GM04504 (cell line): ENCODE data around the gene UPP2.
A peak's percentile ranks its signal among the peaks of the same experiment; 100 is the strongest.

Source experiments
- DNase-seq: peaks from one replicate; pipeline ENCODE4 v3.0.0-alpha.2; 2012; ENCODE audit warnings: low read depth

Gene UPP2

DNA sequence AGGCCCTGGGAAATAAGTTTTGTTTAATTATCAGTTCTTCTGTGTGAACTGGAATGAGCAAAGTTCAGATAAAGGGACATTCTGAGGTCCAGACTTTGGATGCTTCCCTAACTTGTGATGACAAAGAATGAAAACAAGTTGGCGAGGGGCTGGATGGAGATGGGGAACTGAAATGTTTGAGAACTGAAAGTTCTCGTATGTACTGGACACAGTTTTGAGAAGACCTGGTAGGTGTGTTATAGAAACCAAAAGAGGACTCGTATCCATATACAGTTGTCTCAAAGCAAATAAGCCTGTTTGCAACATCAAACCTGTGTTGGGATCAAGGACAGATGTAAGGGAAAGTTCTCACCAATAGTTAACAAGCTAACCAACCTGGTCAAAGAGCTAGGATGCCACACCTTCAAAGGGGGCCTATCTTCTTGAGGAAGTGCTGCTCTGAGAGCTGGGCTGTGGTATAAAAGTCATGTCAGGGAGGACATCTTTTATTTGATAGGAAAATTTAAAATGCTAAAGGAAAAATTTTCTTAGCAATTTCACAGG lies at the start of gene UPP2:
Gene UPP2 (plus strand): TSS at position 493 of the 543 bp plus-strand sequence. CDS start 188 bp downstream, outside the sequence.
- no peak for DNase-seq

DNA sequence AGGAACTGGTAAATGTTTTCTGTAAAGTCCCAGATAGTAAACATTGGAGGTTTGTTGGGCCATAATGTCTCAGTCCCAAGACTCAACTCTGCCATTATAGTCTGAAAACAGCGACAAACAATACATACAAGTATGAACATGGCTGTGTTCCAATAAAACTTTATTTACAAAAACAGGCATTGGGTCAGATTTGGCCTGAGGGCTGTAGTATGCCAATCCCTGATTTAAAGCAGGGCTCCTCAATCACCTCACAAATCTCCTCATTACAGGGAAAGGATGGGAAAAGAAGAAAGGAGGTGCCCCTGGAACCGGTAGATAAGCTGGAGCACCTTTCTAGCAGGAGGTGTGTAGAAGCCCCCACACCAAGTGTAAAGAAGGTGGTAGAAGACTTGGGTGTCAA lies 48.9 kb upstream of the UPP2 start:
- no peak for DNase-seq

DNA sequence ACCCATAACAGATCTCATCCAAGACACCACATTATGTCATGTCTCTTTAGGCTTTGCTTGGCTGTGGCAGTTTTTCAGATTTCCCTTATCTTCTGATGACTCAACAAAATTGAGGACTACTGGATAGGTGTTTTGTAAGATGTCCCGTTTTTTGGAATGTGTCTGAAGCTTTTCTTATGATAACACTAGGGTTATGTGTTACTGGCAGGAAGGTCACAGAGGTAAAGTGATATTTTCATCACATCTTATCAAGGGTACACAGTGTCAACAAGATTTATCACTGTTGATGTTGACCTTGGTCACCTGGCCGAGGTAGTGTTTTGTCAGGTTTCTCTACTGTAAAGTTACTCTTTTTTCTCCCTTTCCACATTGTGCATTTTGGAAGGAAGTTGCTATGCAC lies 44.8 kb upstream of the UPP2 start:
- DNase-seq = no peak

DNA sequence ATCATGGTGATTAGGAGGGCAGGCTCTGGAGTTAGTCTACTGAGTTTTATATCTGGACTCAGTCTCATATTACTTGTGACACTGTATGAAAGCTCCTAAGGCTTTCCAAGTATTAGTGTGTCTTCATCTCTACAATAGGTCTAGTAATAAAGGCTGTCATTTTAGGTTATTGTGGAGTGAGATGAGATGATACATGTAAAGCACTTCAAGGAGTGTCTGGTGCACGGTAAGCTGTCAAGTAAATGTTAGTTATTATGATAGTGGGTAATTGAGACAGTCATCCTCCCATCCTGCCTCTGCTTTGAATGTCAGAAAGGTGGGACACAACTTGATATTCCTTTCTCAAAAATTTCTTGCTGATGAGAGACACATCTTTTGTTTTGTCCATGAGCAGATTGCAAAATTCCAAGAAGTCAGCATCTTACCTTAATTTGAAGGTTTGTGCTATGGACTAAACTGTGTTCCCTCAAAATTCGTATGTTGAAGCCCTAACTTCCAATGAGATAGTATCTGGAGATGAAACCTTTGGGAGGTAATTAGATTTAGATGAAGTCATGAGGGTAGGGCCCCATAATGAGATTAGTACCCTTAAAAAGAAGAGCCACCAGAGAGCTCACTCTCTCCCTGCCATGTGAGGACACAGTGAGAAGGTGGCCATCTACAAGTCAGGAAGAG lies 41.4 kb upstream of the UPP2 start:
- DNase-seq = no peak

DNA sequence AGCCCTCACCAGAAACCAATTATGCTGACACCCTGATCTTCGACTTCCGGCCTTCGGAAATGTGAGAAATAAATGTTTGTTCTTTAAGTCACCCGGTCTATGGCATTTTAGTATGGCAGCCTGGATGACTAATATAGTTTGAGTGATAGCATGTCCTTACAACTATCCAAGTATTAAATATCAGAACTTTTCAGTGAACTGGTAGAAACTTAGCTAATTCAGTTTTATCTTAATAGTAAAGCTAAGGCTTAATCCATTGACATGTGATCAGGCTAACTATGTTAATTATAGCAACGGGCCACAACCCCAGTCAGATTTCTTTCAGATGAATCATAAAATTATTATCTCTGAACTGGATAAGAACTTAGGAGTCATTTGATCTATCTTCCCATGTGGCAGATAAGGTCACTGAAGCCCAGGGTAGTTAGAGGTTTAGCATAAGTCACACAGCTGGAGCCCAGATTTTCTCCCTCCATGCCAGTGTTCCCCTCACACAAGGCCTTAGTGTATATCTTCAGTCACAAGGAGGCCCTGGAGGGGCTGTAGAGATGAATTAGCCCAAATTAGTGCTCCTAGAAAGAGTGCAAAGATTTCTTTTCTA lies 40.7 kb upstream of the UPP2 start:
- peak; percentile 17 for DNase-seq

DNA sequence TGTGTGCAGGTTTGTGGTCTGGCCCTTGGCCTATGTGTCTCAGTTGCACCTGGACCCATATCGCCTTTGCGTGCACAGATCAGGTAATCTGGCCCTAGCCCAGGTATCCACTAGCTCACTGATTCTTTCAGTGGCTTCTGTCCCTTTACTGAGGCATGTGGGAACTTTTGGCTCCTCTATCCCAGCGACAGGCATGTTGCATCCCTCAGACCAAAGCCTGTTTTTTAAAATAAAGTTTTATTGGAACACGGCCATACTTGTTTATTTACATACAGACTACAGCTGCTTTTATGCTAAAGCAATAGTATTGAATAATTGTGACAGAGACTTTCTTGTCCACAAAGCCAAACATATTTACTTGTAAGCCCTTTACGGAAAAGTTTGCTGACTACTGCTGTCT lies 39.9 kb upstream of the UPP2 start:
- no peak for DNase-seq

DNA sequence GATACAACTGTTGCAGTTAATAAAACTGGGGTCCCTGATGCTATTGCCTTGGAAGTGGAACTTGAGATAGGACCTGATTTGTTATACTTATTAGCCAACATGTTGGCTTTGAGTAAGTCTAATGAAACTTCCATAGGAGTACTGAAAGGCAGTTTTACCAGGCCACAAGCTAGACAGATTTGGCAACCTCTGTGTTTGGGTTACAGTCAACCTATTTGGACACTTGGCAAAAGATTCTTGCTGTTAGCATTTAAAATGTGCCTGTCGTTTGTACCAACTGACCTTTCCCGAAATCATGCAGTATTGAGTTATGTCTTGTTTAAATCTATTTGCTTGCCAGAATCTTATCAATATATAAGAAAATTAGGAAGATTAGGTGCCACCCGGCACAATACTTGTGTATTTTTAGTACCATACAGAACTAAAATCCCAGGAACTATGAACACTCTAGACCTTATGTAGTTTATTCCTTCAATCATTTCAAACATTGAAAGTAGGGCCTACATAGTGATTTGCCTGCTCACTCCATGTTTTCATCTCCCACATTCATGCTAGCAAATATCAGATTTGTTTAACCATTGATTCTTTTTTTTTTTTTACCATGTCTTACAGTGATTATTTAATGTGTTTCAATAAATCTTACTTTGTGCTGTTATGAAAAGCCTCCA lies 35.5 kb upstream of the UPP2 start:
- no peak for DNase-seq

DNA sequence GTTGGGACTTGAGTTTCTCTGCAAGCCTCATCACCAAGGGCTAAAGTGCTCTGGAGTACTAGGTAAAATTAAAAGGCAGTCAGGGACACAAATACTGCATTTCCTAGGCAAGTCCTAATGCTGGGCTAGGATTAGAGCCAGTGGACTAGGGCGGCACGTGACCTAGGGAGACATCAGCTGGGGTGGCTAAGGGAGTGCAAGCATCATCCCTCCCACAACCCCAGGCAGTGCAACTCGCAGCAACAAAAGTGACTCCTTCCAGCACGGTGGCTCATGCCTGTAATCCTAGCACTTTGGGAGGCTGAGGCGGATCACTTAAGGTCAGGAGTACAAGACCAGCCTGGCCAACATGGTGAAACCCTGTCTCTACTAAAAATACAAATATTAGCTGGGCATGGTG lies 30.7 kb upstream of the UPP2 start:
- no peak for DNase-seq

DNA sequence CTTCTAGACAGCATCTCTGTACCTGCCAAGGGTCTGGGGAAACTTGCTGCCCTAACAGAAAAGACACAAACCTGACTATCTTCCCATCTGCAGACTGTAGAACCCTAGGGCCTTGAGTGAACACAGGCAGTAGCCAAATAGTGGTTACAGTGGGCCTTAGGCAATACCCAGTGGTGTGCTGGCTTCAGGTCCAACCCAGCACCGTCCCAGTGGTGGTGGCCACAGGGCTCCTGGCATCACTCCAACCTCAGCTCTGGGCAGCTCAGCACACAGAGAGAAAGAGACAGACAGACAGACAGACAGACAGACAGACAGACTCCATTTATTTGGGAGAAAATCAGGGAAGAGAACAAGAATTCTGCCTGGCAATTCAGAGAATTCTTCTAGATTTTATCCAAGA lies 29.3 kb upstream of the UPP2 start:
- no peak for DNase-seq

DNA sequence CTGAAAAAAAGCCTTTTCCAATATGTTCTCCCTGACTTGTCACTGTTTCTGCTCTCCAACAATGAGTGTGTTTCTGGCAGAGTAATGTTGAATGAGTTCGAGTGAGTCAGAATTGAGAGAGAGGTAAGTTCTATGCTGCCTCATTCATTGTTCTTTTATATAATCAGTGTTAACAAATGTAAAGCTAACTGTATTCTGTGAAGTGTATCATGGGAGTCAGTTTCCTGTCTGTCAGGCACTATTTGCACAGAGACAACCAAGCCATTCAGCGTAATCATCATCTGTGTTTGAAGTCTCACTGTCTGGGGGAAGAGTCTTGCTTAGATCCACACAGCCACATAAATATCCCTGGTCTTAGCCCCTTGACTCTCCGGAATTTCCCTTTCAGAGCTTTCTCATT lies 22.0 kb upstream of the UPP2 start:
- no peak for DNase-seq

DNA sequence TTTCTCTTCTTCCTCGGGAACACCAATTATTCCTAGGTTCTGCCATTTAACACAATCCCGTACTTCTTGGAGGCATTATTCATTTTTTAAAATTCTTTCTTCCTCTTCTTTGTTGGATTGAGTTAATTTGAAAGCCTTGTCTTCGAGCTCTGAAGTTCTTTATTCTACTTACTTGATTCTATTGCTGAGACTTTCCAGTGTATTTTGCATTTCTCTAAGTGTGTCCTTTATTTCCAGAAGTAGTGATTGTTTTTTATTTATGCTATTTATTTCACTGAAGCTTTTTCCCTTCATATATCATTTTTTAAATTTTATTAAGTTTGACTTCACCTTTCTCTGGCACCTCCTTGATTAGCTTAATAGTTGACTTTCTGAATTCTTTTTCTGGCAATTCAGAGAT lies 13.6 kb upstream of the UPP2 start:
- no peak for DNase-seq

DNA sequence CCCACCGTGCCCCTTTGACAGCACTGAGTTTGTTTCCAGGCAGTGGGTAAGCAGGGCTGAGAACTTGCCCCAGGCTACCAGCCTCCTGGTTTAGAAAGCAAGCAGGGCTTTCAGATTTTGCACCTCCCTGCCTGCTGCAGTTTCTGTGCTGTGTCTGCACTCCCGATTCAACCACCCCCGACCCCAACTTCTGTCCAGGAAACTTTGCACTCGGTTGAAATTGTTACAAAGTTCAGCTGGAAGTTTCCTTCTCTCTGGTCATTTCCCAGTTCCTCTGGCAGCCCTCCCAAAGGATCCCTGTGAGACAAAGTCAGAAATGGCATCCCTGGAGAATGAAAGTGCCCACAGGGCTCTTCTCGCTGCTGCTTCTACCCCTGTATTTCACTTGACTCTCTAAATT lies 12.4 kb upstream of the UPP2 start:
- DNase-seq = no peak

DNA sequence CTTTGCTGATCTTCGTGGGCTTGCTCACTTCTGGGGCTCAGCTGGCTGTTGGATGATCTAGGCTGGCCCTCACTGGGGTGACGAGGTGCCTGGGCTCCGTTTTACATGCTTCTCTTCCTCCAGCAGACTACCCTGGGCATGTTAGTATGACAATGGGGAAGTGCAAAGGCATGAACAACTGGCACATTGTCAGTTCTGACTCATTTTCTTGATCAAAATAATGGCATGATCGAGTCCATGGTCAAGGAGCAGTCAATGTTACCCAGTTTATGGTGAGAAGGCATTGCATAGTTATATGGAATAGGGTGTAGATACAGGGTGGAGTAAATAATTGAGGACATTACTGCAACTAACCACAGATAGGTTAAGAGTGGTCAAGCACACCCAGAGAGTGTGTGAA lies 10.0 kb upstream of the UPP2 start:
- DNase-seq = no peak

DNA sequence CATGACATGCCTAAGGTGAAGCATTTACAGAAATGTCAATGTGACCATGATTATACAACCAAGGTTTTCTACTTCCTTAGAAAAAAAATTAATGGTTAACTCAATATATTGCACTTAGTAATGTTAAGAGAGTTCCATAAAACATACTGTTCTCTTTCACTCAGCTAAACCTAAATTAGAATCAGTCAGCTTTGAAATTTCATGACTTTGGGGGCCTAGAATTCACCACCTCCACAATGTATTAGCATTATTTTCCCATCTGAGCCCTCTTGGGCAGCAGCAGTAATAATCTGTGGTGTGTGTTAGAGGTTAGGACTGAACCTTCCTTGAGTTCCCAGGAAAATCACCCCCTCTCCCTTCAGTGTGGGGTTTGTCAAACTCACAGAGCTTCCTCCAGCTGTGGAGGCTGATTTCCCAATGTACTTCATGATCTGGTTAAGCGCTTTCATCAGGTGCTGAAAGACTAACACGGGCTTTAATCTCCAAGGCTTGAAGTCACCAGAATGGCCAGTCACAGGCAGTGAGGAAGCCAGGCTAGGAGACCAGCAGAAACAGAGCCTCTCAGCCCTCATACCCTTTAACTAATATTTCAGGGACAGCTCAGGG lies 7.1 kb upstream of the UPP2 start:
- no peak for DNase-seq

DNA sequence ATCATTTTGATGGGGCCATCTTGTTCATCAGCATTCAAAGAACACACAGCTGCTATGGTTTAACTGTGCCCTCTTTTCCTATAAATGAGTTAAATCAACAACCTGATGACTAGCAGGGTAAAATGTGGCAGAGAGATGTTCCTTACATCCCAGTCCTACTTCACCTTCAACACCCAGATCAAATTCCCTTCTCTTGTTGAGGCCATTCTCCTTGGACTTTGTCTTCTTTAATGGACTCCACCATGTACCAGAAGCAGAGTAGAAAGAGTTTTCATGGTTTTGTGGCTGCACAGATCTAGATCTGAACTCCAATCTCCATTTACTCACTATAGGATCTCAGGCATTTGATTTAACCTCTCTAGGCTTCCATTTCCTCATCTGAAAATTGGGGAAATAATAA lies 6.4 kb upstream of the UPP2 start:
- DNase-seq = no peak

DNA sequence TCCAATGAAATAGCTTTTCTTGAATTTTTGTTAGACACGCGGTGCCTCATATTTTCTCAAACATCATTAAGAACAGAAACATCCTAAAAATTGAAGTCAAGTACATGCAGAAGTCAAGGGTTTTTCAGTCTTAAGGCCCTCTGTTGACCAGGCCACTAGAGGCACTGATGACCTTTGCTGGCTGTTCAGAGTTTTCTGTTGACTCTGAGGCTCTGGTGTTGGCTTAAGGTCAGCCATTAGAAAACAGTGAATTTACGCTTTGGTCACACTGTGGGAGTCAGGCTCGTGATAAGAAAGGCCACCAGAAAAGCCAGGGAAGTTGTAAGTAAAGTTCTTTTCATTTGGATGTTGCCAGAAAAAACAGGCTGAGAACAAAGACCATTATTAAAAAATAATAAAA lies 5.8 kb upstream of the UPP2 start:
- DNase-seq = no peak

DNA sequence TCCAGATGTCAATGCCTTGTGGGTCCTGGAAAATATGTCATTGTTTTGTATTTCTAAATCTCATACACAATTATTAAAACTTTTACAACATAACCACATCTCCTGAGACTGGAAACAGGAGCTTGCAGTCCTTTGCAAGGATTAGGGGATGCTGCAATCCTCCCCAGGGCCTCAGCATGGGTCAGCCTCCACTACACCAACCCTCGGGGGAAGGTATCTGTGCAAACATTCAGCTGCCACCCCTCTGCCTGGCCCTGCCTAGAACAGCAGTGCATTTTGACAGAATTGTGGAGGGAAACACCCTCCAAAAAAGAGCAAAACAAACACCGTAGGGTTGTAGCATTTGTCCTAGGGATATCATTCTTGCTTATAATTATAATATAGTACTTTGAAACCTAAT lies 4.2 kb upstream of the UPP2 start:
- DNase-seq = no peak

DNA sequence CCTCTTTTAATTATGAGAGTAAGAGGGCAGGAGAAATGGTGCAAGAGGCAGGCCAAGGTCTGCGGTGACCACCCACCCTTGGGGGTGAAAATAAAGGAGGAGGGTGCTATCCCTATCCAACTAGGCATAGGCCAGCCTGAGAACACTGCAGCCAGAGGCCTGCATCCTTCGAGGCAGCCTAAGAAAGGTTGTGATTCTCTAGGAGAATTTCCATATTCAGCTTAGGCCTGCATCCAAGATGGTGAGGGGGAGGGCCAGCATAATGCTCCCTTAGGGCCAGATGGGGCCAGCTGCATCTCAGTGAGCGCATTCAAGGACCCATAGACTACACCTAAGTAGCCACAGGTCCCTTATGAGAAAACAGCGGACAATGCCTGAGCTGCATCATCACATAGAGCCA lies 3.5 kb upstream of the UPP2 start:
- DNase-seq = no peak

DNA sequence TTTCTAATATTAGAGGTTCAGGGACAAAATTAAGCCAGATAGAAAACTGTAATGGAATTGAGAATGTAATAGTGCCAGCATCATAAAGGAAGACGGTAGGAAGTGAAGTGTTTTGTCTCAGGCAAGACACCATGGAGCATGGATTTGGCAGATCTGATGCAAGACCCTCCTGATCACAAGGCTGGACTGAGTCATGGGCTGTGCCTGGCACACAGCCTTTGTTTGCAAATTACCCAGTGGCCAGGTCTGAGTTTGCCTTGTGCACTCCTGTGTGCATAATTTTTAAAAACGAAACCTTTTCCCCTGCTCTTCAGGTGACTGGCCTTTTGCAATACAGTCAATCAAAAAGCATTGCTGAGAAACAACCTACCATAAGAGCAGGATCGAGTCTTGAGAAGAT lies 2.0 kb upstream of the UPP2 start:
- DNase-seq = no peak

DNA sequence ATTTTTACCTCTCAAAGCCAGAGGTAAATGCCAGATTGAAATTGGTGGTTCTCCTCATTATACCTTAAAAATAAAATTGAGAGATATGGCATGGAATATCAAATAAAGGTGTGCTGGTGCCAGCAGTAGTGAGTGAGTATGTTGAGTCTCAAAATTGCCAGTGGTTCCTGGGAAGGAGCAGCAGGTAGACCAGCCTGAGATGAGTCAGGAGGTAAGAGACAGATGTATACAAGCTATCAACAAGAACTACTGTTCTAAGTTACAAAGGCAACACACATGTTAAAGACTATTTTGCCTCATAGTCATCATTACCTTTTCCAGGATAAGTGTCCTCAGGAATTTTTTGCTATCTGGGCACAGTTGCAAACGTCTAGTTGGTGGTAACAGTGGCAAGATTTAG lies 1.3 kb upstream of the UPP2 start:
- DNase-seq = no peak

DNA sequence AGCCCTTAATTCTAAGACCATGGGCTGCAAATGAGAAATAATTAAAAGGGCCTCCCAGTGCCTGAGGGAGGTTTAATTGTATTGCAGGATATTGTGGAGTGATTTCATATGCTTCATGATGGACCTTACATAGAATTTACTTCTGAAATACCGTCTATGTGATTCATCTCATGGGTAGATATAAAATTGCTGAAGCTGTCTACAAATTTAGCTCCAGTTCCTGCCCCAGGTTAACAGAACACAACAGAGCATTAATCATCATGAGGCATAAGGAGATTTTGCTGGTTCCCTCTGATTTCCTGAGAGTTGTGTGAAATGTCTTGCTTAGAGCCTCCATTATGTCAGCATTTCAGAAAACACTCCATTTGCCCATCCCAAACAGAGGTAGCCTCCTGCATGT lies 770 bp downstream of the UPP2 start:
- no peak for DNase-seq

DNA sequence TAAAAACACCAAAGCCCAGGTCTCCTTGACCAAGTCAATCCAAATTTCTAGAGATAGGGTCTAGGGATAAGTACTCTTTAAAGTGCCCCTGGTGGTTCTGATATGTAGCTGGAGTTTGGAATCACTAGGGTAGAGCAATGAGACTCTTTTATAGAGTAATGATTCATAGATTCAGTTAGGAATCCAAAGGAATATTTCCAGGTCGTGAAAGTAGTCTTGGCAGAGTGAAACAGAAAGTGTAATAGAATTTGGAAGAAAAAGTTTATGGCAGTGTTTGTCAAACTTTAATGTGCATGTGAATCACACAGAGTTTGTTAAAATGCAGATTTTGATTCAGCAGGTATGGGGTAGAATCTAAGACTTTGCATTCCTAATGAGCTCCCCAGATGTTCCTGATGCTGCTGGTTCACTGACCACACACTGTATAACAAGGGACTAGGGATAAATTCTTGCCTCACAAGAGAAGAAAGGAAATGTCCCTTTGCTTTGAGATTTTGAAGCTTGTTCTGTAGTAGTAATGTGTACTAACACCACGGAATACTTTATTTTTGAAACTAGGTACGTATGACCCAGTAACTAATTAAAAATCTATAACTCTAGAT lies 1.8 kb downstream of the UPP2 start:
- DNase-seq = no peak

DNA sequence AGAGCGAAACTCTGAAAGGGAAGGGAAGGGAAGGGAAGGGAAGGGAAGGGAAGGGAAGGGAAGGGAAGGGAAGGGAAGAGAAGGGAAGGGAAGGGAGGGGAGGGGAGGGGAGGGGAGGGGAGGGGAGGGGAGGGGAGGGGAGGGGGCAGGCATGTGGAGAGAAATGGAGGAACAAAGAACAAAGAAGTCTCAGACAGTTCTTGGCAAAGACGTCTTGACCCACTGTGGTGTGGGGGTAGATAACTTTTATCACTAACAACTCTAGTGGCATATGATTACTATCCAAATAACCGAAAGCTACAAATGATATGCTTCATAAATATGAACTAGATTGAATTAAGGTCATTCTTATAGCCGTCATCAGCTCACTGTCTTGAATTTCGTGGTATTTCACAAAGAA lies 3.2 kb downstream of the UPP2 start:
- DNase-seq = no peak
